H1 (cell line): ENCODE data around the gene TBC1D17. TPM values are rescaled to one million over a fixed set of nuclear protein-coding genes. Genes with fewer than 3 reads are reported as not detected.

Experiments used
- CTCF ChIA-PET: fragments of 300-600 bp; sonication (Branson Sonifier 250); formaldehyde crosslinking; loops from one replicate; lab custom pipeline; 2021; ENCODE audit not compliant: partially characterized antibody; lab: Charles Lee
- POLR2A ChIA-PET: fragments of 300-600 bp; sonication (Branson Sonifier 250); formaldehyde crosslinking; loops from one replicate; lab custom pipeline; 2021; ENCODE audit warnings: inconsistent platforms; ENCODE audit not compliant: partially characterized antibody; lab: Charles Lee
- DNase-seq, 2 experiments: peaks; one replicate each; pipeline versions ENCODE4 v3.0.0 to v3.0.0-alpha.2; 2010 to 2022; ENCODE audit warnings: low spot score in 2 of 2, low read depth in 1 of 2, mixed read lengths in 1 of 2
- FAIRE-seq: peaks from 2 replicates; lab custom pipeline; 2011; peaks lifted over from hg19 to GRCh38; lab: Jason Lieb, UNC
- H2AFZ ChIP-seq: 2 replicates; pipeline ENCODE4 v1.8.1; 2012; ENCODE audit warnings: low read length, inconsistent platforms
- H2AK5ac ChIP-seq: 2 replicates; pipeline ENCODE4 v1.6.1; 2013; ENCODE audit warnings: low read depth, low read length
- H2BK120ac ChIP-seq: replicated peaks from 2 replicates; pipeline ENCODE3; 2013; ENCODE audit warnings: low read depth, low read length, inconsistent platforms
- H2BK12ac ChIP-seq: 2 replicates; pipeline ENCODE4 v1.6.1; 2013; ENCODE audit warnings: low read depth, low read length
- H2BK15ac ChIP-seq: 2 replicates; pipeline ENCODE4 v1.6.1; 2013; ENCODE audit warnings: low read length
- H2BK20ac ChIP-seq: 2 replicates; pipeline ENCODE4 v1.6.1; 2013; ENCODE audit warnings: low read length
- H2BK5ac ChIP-seq: 2 replicates; pipeline ENCODE4 v1.6.1; 2013; ENCODE audit warnings: low read depth, low read length
- H3K14ac ChIP-seq: 2 replicates; pipeline ENCODE4 v1.6.1; 2013; ENCODE audit warnings: inconsistent platforms; ENCODE audit not compliant: insufficient read length
- H3K18ac ChIP-seq: 2 replicates; pipeline ENCODE4 v1.6.1; 2013; ENCODE audit warnings: low read length; ENCODE audit errors: extremely low read depth
- H3K23ac ChIP-seq: 2 replicates; pipeline ENCODE4 v1.6.1; 2013; ENCODE audit warnings: inconsistent platforms; ENCODE audit not compliant: insufficient read length
- H3K23me2 ChIP-seq: 2 replicates; pipeline ENCODE4 v1.6.1; 2013; ENCODE audit warnings: low read depth, low read length
- H3K27ac ChIP-seq: 2 replicates; pipeline ENCODE4 v1.6.1; 2011; ENCODE audit warnings: low read depth, low read length, inconsistent platforms
- H3K27me3 ChIP-seq, 4 experiments: replicated peaks in 1 of 4; 1 replicate in 1 of 4; 2 replicates in 3 of 4; pipeline versions ENCODE4 v1.6.1 to v1.8.1; 2011 to 2013; ENCODE audit warnings: low read length in 3 of 4, mild to moderate bottlenecking in 3 of 4, inconsistent platforms in 2 of 4, mixed read lengths in 2 of 4, moderate library complexity in 1 of 4; ENCODE audit not compliant: control insufficient read depth in 3 of 4, insufficient read depth in 3 of 4; ENCODE audit errors: extremely low read depth in 1 of 4
- H3K36me3 ChIP-seq, 4 experiments: 2 replicates each; pipeline versions ENCODE4 v1.6.1 to v1.8.1; 2011 to 2013; ENCODE audit warnings: mild to moderate bottlenecking in 4 of 4, low read length in 3 of 4, moderate library complexity in 2 of 4, control low read depth in 1 of 4, inconsistent platforms in 1 of 4; ENCODE audit not compliant: insufficient read depth in 4 of 4, control insufficient read depth in 2 of 4
- H3K4ac ChIP-seq: replicated peaks from 2 replicates; pipeline ENCODE3; 2013; ENCODE audit warnings: low read length, low read depth, mixed read lengths, inconsistent platforms; ENCODE audit not compliant: insufficient read length
- H3K4me1 ChIP-seq, 4 experiments: replicated peaks in 1 of 4; 1 replicate in 1 of 4; 2 replicates in 3 of 4; pipeline versions ENCODE4 v1.6.1 to v1.8.1; 2011 to 2013; ENCODE audit warnings: low read length in 3 of 4, inconsistent platforms in 2 of 4, mixed read lengths in 1 of 4; ENCODE audit not compliant: insufficient read depth in 4 of 4, control insufficient read depth in 3 of 4
- H3K4me2 ChIP-seq, 2 experiments: 2 replicates each; pipeline versions ENCODE4 v1.6.1 to v1.8.1; 2011 to 2013; ENCODE audit warnings: low read depth in 2 of 2, low read length in 2 of 2, control low read depth in 1 of 2, inconsistent platforms in 1 of 2, mild to moderate bottlenecking in 1 of 2; ENCODE audit not compliant: insufficient read depth in 1 of 2
- H3K4me3 ChIP-seq, 4 experiments: fragments of 200-600, 300-600 bp in 1 of 4; sonication (generic), shearing (Covaris generic), sonication (Bioruptor Twin) in 1 of 4; 2 replicates each; pipeline versions ENCODE4 v1.5.1 to v1.8.1; 2011 to 2016; ENCODE audit warnings: low read length in 4 of 4, low read depth in 3 of 4, control low read depth in 2 of 4, inconsistent platforms in 2 of 4, mild to moderate bottlenecking in 2 of 4, mixed read lengths in 1 of 4, moderate library complexity in 1 of 4; ENCODE audit not compliant: insufficient read depth in 2 of 4; ENCODE audit errors: extremely low read depth in 1 of 4
- H3K56ac ChIP-seq: replicated peaks from 2 replicates; pipeline ENCODE3; 2013; ENCODE audit warnings: low read depth, mild to moderate bottlenecking, mixed read lengths, low read length, inconsistent platforms; ENCODE audit not compliant: insufficient read length
- H3K79me1 ChIP-seq: 2 replicates; pipeline ENCODE4 v1.6.1; 2013; ENCODE audit warnings: low read depth, low read length, control low read depth
- H3K79me2 ChIP-seq, 2 experiments: 2 replicates each; pipeline versions ENCODE4 v1.6.1 to v1.8.1; 2012 to 2013; ENCODE audit warnings: low read length in 2 of 2, mild to moderate bottlenecking in 2 of 2, inconsistent platforms in 1 of 2; ENCODE audit not compliant: insufficient read depth in 2 of 2, control insufficient read depth in 1 of 2
- H3K9ac ChIP-seq, 4 experiments: replicated peaks in 1 of 4; 1 replicate in 1 of 4; 2 replicates in 3 of 4; pipeline versions ENCODE4 v1.6.1 to v1.8.1; 2011 to 2013; ENCODE audit warnings: low read depth in 3 of 4, low read length in 3 of 4, control low read depth in 2 of 4, mild to moderate bottlenecking in 2 of 4, moderate library complexity in 2 of 4, inconsistent platforms in 1 of 4; ENCODE audit errors: extremely low read depth in 1 of 4
- H3K9me3 ChIP-seq, 2 experiments: 2 replicates each; pipeline versions ENCODE4 v1.6.1 to v1.8.1; 2012 to 2013; ENCODE audit warnings: mild to moderate bottlenecking in 2 of 2, moderate library complexity in 2 of 2, control low read depth in 1 of 2, inconsistent platforms in 1 of 2, low read depth in 1 of 2, low read length in 1 of 2, mixed read lengths in 1 of 2; ENCODE audit not compliant: insufficient read depth in 2 of 2
- H4K20me1 ChIP-seq, 2 experiments: replicated peaks in 1 of 2; 2 replicates each; pipeline versions ENCODE3 to v1.8.1; 2011 to 2013; ENCODE audit warnings: inconsistent platforms in 2 of 2, low read length in 2 of 2, mild to moderate bottlenecking in 1 of 2; ENCODE audit not compliant: insufficient read depth in 2 of 2, control insufficient read depth in 1 of 2
- H4K5ac ChIP-seq: 2 replicates; pipeline ENCODE4 v1.6.1; 2013; ENCODE audit warnings: low read length, low read depth, mixed read lengths, inconsistent platforms; ENCODE audit not compliant: insufficient read length
- H4K8ac ChIP-seq: 2 replicates; pipeline ENCODE4 v1.8.0; 2013; ENCODE audit warnings: mild to moderate bottlenecking, moderate library complexity, low read length, inconsistent platforms; ENCODE audit not compliant: insufficient read depth; ENCODE audit errors: extremely low read depth
- H4K91ac ChIP-seq: replicated peaks from 2 replicates; pipeline ENCODE3; 2013; ENCODE audit warnings: low read length, mixed read lengths, inconsistent platforms; ENCODE audit not compliant: insufficient read length
- CREB1 ChIP-seq: IDR thresholded peaks from 2 replicates; pipeline ENCODE4 v1.6.1; 2012; ENCODE audit warnings: inconsistent platforms
- FOSL1 ChIP-seq: IDR thresholded peaks from 2 replicates; pipeline ENCODE4 v1.6.1; 2011; ENCODE audit warnings: mild to moderate bottlenecking, low read depth, low read length, moderate library complexity; ENCODE audit not compliant: insufficient read depth
- KDM1A ChIP-seq: fragments of 200-600, 300-600 bp; sonication (generic); IDR thresholded peaks from 2 replicates; pipeline ENCODE4 v1.7.1; 2016; ENCODE audit warnings: mild to moderate bottlenecking, low read length, borderline replicate concordance
- PHF8 ChIP-seq: fragments of 200-600 bp; sonication (generic); conservative IDR thresholded peaks from 2 replicates; pipeline ENCODE4 v1.7.1; 2012; ENCODE audit warnings: low read depth, mild to moderate bottlenecking, inconsistent platforms, low read length, moderate library complexity
- POU5F1 ChIP-seq: IDR thresholded peaks from 2 replicates; pipeline ENCODE4 v1.6.1; 2011; ENCODE audit warnings: low read depth, mild to moderate bottlenecking, low read length, moderate library complexity
- RNF2 ChIP-seq: fragments of 200-900, 300-1000 bp; sonication (generic); IDR thresholded peaks from 2 replicates; pipeline ENCODE4 v1.7.1; 2016; ENCODE audit warnings: borderline replicate concordance, low read depth, mild to moderate bottlenecking, antibody characterized with exemption, low read length; ENCODE audit not compliant: poor library complexity, severe bottlenecking; ENCODE audit errors: missing control alignments
- SP1 ChIP-seq: IDR thresholded peaks from 2 replicates; pipeline ENCODE4 v1.6.1; 2011; ENCODE audit warnings: low read depth, low read length
- SP2 ChIP-seq: IDR thresholded peaks from 2 replicates; pipeline ENCODE4 v1.6.1; 2012; ENCODE audit warnings: mild to moderate bottlenecking, low read length, inconsistent platforms
- WGBS, 2 experiments: shearing (Covaris generic) in 1 of 2; methylation state at CpG; one replicate each; pipeline versions ENCODE4 v1.1.6 to v1.1.7; 2013 to 2015; ENCODE audit warnings: low lambda C conversion rate in 2 of 2, mixed read lengths in 2 of 2, inconsistent platforms in 1 of 2, low coverage in 1 of 2, missing lambda C conversion rate in 1 of 2; ENCODE audit not compliant: insufficient replicate concordance in 2 of 2, insufficient coverage in 1 of 2, insufficient read length in 1 of 2; ENCODE audit errors: extremely low coverage in 1 of 2, missing lambda C conversion rate in 1 of 2; 5-methylcytosine and 5-hydroxymethylcytosine counted together
- polyA plus RNA-seq, 7 experiments: library from polyadenylated mRNA; depleted of rRNA in 3 of 7; stranded (reverse) in 5 of 7; unstranded in 2 of 7; fragments of >200 nt in 5 of 7; fragments of 200-250 nt in 2 of 7; gene quantifications; 1 replicate in 5 of 7; 2 replicates in 1 of 7; 4 replicates in 1 of 7; pipeline versions ENCODE4 v1.2.1 to v1.2.3, GENCODE V29; 2011 to 2013; ENCODE audit warnings: missing spikeins in 2 of 7, mixed read lengths in 2 of 7
- total RNA-seq: library from RNA; stranded (reverse); fragmentation: NEBNext Ultra II Directional; extraction: Animal tissue kit (Norgen Biotek cat#: 25700); gene quantifications from 2 replicates; pipeline ENCODE4 v1.2.1, GENCODE V29; 2021
- TF ChIP-seq, protein P1 (sequence below), 3 experiments: IDR thresholded peaks; 1 replicate in 2 of 3; 2 replicates in 1 of 3; pipeline versions ENCODE4 v1.5.1 to v1.6.1; 2011; ENCODE audit warnings: low read length in 3 of 3, mild to moderate bottlenecking in 3 of 3, inconsistent platforms in 2 of 3, low read depth in 1 of 3, moderate library complexity in 1 of 3; ENCODE audit not compliant: insufficient read depth in 1 of 3; ENCODE audit errors: control extremely low read depth in 1 of 3

The TBC1D17 gene
- total and polyA plus RNA-seq, 2 of the 8 experiments (the other 6 are each of a cell fraction or from before 2014, with no cell fraction given), result 30.3 to 44.9 TPM

DNA sequence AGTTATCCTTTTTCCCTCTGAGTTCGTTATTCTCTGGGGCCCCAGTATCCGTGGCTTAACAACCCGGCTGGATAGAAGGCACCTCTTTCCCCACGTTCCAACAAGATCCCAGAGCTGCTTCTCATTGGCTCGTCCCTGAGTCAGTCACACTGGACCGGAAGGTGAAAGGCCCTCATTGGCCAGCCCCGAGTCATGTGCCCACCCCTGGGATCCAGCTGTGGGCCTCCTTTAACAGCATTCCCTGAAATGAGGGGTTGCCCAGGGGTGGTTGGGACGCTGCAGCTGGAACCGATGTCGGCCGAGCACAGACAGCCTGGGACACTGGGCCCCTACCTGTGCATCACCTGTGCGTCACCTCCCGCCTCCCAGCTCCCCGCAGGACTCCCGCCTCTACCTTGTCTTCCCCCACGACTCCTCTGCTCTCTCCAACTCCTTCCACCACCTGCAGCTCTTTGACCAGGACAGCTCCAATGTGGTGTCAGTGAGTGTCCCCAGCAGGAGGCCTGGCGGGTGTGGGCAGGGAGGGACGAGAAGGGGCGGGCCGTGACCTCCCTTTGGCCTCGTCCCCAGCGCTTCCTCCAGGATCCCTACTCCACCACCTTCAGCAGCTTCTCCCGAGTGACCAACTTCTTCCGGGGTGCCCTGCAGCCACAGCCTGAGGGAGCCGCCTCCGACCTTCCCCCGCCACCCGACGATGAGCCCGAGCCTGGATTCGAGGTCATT is 4.3 kb downstream of the TBC1D17 start:
- Histone ChIP-seq H4K5ac (no peak overlapping the region), H3K4me2 (no peak overlapping the region), H2BK5ac (no peak overlapping the region), H3K56ac (no peak overlapping the region), H3K23ac (no peak overlapping the region), H3K4me3 (no peak overlapping the region), H4K91ac (no peak overlapping the region), H2AFZ (no peak overlapping the region), H3K23me2 (peaks cover 7% of the 10 kb centered on the region), H3K9me3 (no peaks in the 10 kb centered on the region), H2BK20ac (no peak overlapping the region), H2AK5ac (no peak overlapping the region), H3K36me3 (peaks cover 24 to 56% (median 47%) of the 10 kb centered on the region in 4 experiments), H3K27ac (no peak overlapping the region), H3K4ac (no peak overlapping the region), H3K79me1 (peaks cover 9% of the 10 kb centered on the region; the same call in 1 of the 2 replicates), H2BK15ac (no peak overlapping the region), H3K14ac (no peak overlapping the region), H3K9ac (no peak overlapping the region), H2BK120ac (no peak overlapping the region), H3K4me1 (peaks cover 0 to 7% (median 4%) of the 10 kb centered on the region in 4 experiments; a peak in 5 of 7 replicates), H3K79me2 (peaks cover 0 to 12% of the 10 kb centered on the region in 2 experiments; a peak in 2 of 4 replicates), H4K20me1 (peaks cover 10 to 18% of the 10 kb centered on the region in 2 experiments), H3K27me3 (no peaks in the 10 kb centered on the region), H4K8ac (no peak overlapping the region), H3K18ac (no peak overlapping the region), H2BK12ac (no peak overlapping the region)
- POLR2A ChIA-PET, result interaction anchor here (1.0 to 2.0 kb wide), 6 partner anchors 8 to 72 kb away, joined by 3 to 8 read pairs (median 4); no protein-coding TSS in a partner anchor
- WGBS, 2 experiments, result 88% methylated on average over 21 of the region's 31 CpGs; no CpG with 5 or more reads in 1 of the 2 experiments
- peak in 1 of 2 experiments; percentile 64 for DNase-seq
- CTCF ChIA-PET, result interaction anchor here (1.1 to 2.0 kb wide), 3 partner anchors 9 to 93 kb away, joined by 3 to 5 read pairs (median 3); no protein-coding TSS in a partner anchor
- FAIRE-seq, result no peak
- no peak for TF ChIP-seq KDM1A
- peak; percentile 37; the same call in 1 of the 2 replicates for TF ChIP-seq SP2
- no peak for TF ChIP-seq CREB1
- no peak for TF ChIP-seq FOSL1
- no peak for TF ChIP-seq POU5F1
- TF ChIP-seq PHF8, result no peak
- TF ChIP-seq, protein P1, sequence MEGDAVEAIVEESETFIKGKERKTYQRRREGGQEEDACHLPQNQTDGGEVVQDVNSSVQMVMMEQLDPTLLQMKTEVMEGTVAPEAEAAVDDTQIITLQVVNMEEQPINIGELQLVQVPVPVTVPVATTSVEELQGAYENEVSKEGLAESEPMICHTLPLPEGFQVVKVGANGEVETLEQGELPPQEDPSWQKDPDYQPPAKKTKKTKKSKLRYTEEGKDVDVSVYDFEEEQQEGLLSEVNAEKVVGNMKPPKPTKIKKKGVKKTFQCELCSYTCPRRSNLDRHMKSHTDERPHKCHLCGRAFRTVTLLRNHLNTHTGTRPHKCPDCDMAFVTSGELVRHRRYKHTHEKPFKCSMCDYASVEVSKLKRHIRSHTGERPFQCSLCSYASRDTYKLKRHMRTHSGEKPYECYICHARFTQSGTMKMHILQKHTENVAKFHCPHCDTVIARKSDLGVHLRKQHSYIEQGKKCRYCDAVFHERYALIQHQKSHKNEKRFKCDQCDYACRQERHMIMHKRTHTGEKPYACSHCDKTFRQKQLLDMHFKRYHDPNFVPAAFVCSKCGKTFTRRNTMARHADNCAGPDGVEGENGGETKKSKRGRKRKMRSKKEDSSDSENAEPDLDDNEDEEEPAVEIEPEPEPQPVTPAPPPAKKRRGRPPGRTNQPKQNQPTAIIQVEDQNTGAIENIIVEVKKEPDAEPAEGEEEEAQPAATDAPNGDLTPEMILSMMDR (IDR thresholded peaks at IDR 0.05; ENCODE audit: control extremely low read depth in 1 of 3, insufficient read depth in 1 of 3, low read depth in 1 of 3, low read length in 3 of 3), result no peak
- no peak for TF ChIP-seq RNF2
- TF ChIP-seq SP1, result peak; percentile 90
